Liver (tissue), 9 donors: ENCODE results near the gene PLEKHM2. TPM values are rescaled to one million over a fixed set of nuclear protein-coding genes. Genes with fewer than 3 reads are reported as not detected.

Source experiments
- DNase-seq: peaks from one replicate; pipeline ENCODE4 v3.0.0-alpha.2; 2017; ENCODE audit warnings: low spot score
- H3K27ac ChIP-seq, 2 donors: one replicate each; pipeline ENCODE4 v1.7.0; 2013; ENCODE audit warnings: inconsistent platforms in 2 of 2, low read length in 2 of 2, control low read depth in 1 of 2, low read depth in 1 of 2, mild to moderate bottlenecking in 1 of 2
- H3K27me3 ChIP-seq, 4 donors: one replicate each; pipeline versions ENCODE4 v1.6.1 to v1.7.0; 2013; ENCODE audit warnings: low read length in 3 of 4, inconsistent platforms in 1 of 4, mild to moderate bottlenecking in 1 of 4, moderate library complexity in 1 of 4; ENCODE audit not compliant: control insufficient read depth in 4 of 4, insufficient read depth in 4 of 4
- H3K36me3 ChIP-seq, 4 donors: one replicate each; pipeline versions ENCODE4 v1.6.1 to v1.7.0; 2013; ENCODE audit warnings: low read length in 3 of 4, mild to moderate bottlenecking in 3 of 4, low read depth in 1 of 4, moderate library complexity in 1 of 4; ENCODE audit not compliant: control insufficient read depth in 4 of 4, insufficient read depth in 3 of 4
- H3K4me1 ChIP-seq, 4 donors: one replicate each; pipeline versions ENCODE4 v1.6.1 to v1.7.0; 2013; ENCODE audit warnings: low read length in 3 of 4, mild to moderate bottlenecking in 3 of 4, moderate library complexity in 1 of 4; ENCODE audit not compliant: control insufficient read depth in 4 of 4, insufficient read depth in 4 of 4
- H3K4me3 ChIP-seq, 3 donors: one replicate each; pipeline versions ENCODE4 v1.6.1 to v1.7.0; 2013; ENCODE audit warnings: low read length in 3 of 3, control low read depth in 1 of 3, low read depth in 1 of 3, mild to moderate bottlenecking in 1 of 3
- H3K9ac ChIP-seq, 2 donors: one replicate each; pipeline ENCODE4 v1.7.0; 2013; ENCODE audit warnings: low read length in 2 of 2, mild to moderate bottlenecking in 2 of 2, moderate library complexity in 2 of 2, control low read depth in 1 of 2, low read depth in 1 of 2
- H3K9me3 ChIP-seq, 4 donors: one replicate each; pipeline versions ENCODE4 v1.6.1 to v1.7.0; 2013; ENCODE audit warnings: low read length in 3 of 4; ENCODE audit not compliant: control insufficient read depth in 4 of 4
- ATF3 ChIP-seq: IDR thresholded peaks from 2 replicates; pipeline ENCODE4 v1.6.1; 2016; ENCODE audit warnings: antibody characterized with exemption
- CTCF ChIP-seq: fragments of 150-350 bp; IDR thresholded peaks from 2 replicates; pipeline ENCODE4 v1.5.1; 2017; ENCODE audit warnings: improper control_type of control experiment, low read depth, low read length; ENCODE audit not compliant: missing input control
- EGR1 ChIP-seq, 2 donors: IDR thresholded peaks; 2 replicates each; pipeline ENCODE4 v1.6.1; 2016 to 2018; ENCODE audit warnings: antibody characterized with exemption in 2 of 2, low read depth in 2 of 2
- FOXA1 ChIP-seq: IDR thresholded peaks from 2 replicates; pipeline ENCODE4 v1.6.1; 2016; ENCODE audit warnings: antibody characterized with exemption
- FOXA2 ChIP-seq: IDR thresholded peaks from 2 replicates; pipeline ENCODE4 v1.6.1; 2016; ENCODE audit warnings: antibody characterized with exemption
- GABPA ChIP-seq, 2 donors: IDR thresholded peaks in 1 of 2; conservative IDR thresholded peaks in 1 of 2; 2 replicates each; pipeline ENCODE4 v1.6.1; 2016; ENCODE audit warnings: antibody characterized with exemption in 2 of 2, mild to moderate bottlenecking in 1 of 2, moderate library complexity in 1 of 2
- HNF4A ChIP-seq, 2 donors: conservative IDR thresholded peaks; 2 replicates each; pipeline ENCODE4 v1.6.1; 2016; ENCODE audit warnings: antibody characterized with exemption in 2 of 2, mild to moderate bottlenecking in 2 of 2
- HNF4G ChIP-seq: IDR thresholded peaks from 2 replicates; pipeline ENCODE4 v1.6.1; 2016; ENCODE audit warnings: antibody characterized with exemption
- JUND ChIP-seq, 2 donors: IDR thresholded peaks; 2 replicates each; pipeline ENCODE4 v1.6.1; 2016; ENCODE audit warnings: antibody characterized with exemption in 2 of 2
- MAX ChIP-seq: IDR thresholded peaks from 2 replicates; pipeline ENCODE4 v1.6.1; 2016; ENCODE audit warnings: antibody characterized with exemption
- NR2F2 ChIP-seq: IDR thresholded peaks from 2 replicates; pipeline ENCODE4 v1.6.1; 2016; ENCODE audit warnings: antibody characterized with exemption
- RAD21 ChIP-seq, 2 donors: IDR thresholded peaks; 2 replicates each; pipeline ENCODE4 v1.6.1; 2016; ENCODE audit warnings: antibody characterized with exemption in 2 of 2, mild to moderate bottlenecking in 2 of 2
- REST ChIP-seq: IDR thresholded peaks from 2 replicates; pipeline ENCODE4 v1.6.1; 2016; ENCODE audit warnings: antibody characterized with exemption, mild to moderate bottlenecking
- RXRA ChIP-seq, 2 donors: IDR thresholded peaks; 2 replicates each; pipeline ENCODE4 v1.6.1; 2017 to 2018; ENCODE audit warnings: antibody characterized with exemption in 2 of 2, mild to moderate bottlenecking in 1 of 2
- SP1 ChIP-seq: IDR thresholded peaks from 2 replicates; pipeline ENCODE4 v1.6.1; 2018; ENCODE audit warnings: antibody characterized with exemption, mild to moderate bottlenecking
- YY1 ChIP-seq: IDR thresholded peaks from 2 replicates; pipeline ENCODE4 v1.6.1; 2016; ENCODE audit warnings: antibody characterized with exemption, mild to moderate bottlenecking
- ZBTB33 ChIP-seq: IDR thresholded peaks from 2 replicates; pipeline ENCODE4 v1.6.1; 2016; ENCODE audit warnings: antibody characterized with exemption
- WGBS: extraction: QIAGEN DNeasy Blood & Tissue Kit; methylation state at CpG from one replicate; pipeline ENCODE4 v1.1.7; 2013; 5-methylcytosine and 5-hydroxymethylcytosine counted together
- polyA plus RNA-seq, 2 donors: library from polyadenylated mRNA; stranded (reverse) in 1 of 2; unstranded in 1 of 2; fragments of 200-250 nt in 1 of 2; fragments of >200 nt in 1 of 2; fragmentation: Nextera tagmentation in 1 of 2; extraction: Ambion mirVana in 1 of 2; gene quantifications; one replicate each; pipeline versions ENCODE4 v1.2.1 to v1.2.3, GENCODE V29; 2013 to 2015
- total RNA-seq, 2 donors: library from RNA; depleted of rRNA; stranded (reverse); fragments of >200 nt; gene quantifications; one replicate each; pipeline ENCODE4 v1.2.3, GENCODE V29; 2014
- donor health status: healthy.
- donor health status: healthy.
- donor health status: healthy.
- donor health status: healthy.
- donor health status: healthy.

PLEKHM2 gene
- total and polyA plus RNA-seq, 4 donors = 4.1 to 22.6 (median 17.0) TPM

GRCh38 chr1:15718199-15718601 lies 34.1 kb downstream of the PLEKHM2 start:
- DNase-seq = no peak
- H3K9me3 ChIP-seq = no peaks in the 10 kb centered on the region
- no peak overlapping the region for H3K4me3 ChIP-seq
- H3K36me3 ChIP-seq = peaks cover 0 to 24% (median 4%) of the 10 kb centered on the region in 4 donors
- no peak overlapping the region for H3K9ac ChIP-seq
- WGBS = 42% methylated on average over 8 of the region's 8 CpGs
- H3K27me3 ChIP-seq = no peaks in the 10 kb centered on the region
- H3K27ac ChIP-seq = peak overlapping the region in 1 of 2 donors; percentile 40
- TF ChIP-seq GABPA (IDR thresholded peaks at IDR 0.05 in 1 of 2, conservative IDR thresholded peaks at IDR 0.05 in 1 of 2) = no peak
- TF ChIP-seq RXRA (IDR thresholded peaks at IDR 0.05) = peak; percentile 33 to 92
- TF ChIP-seq ZBTB33 = no peak
- no peak for TF ChIP-seq FOXA1
- TF ChIP-seq CTCF = no peak
- TF ChIP-seq FOXA2 = peak; percentile 67
- TF ChIP-seq ATF3 = no peak
- TF ChIP-seq HNF4A (conservative IDR thresholded peaks at IDR 0.05) = peak in 1 of 2 donors; percentile 87
- peak in 1 of 2 donors; percentile 29 for TF ChIP-seq JUND (IDR thresholded peaks at IDR 0.05)
- no peak for TF ChIP-seq RAD21 (IDR thresholded peaks at IDR 0.05)
- TF ChIP-seq REST = no peak
- no peak for TF ChIP-seq SP1
- H3K4me1 ChIP-seq = peaks cover 0 to 18% (median 13%) of the 10 kb centered on the region in 4 donors

- H3K9me3 ChIP-seq = no peaks in the 10 kb centered on the region
- H3K9ac ChIP-seq = no peak overlapping the region
- H3K36me3 ChIP-seq = peaks cover 0 to 24% (median 4%) of the 10 kb centered on the region in 4 donors
- no peak overlapping the region for H3K4me3 ChIP-seq
- H3K4me1 ChIP-seq = peaks cover 0 to 16% (median 13%) of the 10 kb centered on the region in 4 donors
- WGBS = 96% methylated on average over 12 of the region's 12 CpGs
- TF ChIP-seq ZBTB33 = no peak
- no peak for TF ChIP-seq YY1
- TF ChIP-seq ATF3 = no peak
- no peak for TF ChIP-seq FOXA1
- TF ChIP-seq GABPA (IDR thresholded peaks at IDR 0.05 in 1 of 2, conservative IDR thresholded peaks at IDR 0.05 in 1 of 2) = no peak
- no peak for TF ChIP-seq NR2F2
- no peak for TF ChIP-seq MAX
- no peak for TF ChIP-seq SP1
- TF ChIP-seq HNF4G = no peak
- no peak for TF ChIP-seq CTCF
- TF ChIP-seq EGR1 (IDR thresholded peaks at IDR 0.05; ENCODE audit: low read depth in 2 of 2) = no peak
- no peak for TF ChIP-seq FOXA2
- H3K27ac ChIP-seq = no peak overlapping the region
- H3K27me3 ChIP-seq = no peaks in the 10 kb centered on the region
- DNase-seq = no peak
These were observed 35.4 kb downstream of the PLEKHM2 start for GRCh38 chr1:15719381-15720120.
